Retinal pigment epithelial cell (primary cell): ENCODE data around the gene SREK1.

Experiments used
- DNase-seq: peaks from one replicate; pipeline ENCODE4 v3.0.0-alpha.2; 2010; ENCODE audit warnings: low read depth
- H3K4me3 ChIP-seq: 2 replicates; pipeline ENCODE4 v1.5.1; 2011; ENCODE audit warnings: mild to moderate bottlenecking, low read length, control low read depth, moderate library complexity
- CTCF ChIP-seq: conservative IDR thresholded peaks from 2 replicates; pipeline ENCODE4 v1.5.1; 2011; ENCODE audit warnings: low read depth, low read length, control low read depth, inconsistent platforms

SREK1 gene

GRCh38 chr5:66178799-66179198, 34.7 kb downstream of the SREK1 start:
- H3K4me3 ChIP-seq = no peak overlapping the region
- no peak for DNase-seq
- TF ChIP-seq CTCF = no peak

GRCh38 chr5:66179297-66180051, 35.4 kb downstream of the SREK1 start:
- DNase-seq = no peak
- no peak for TF ChIP-seq CTCF
- no peak overlapping the region for H3K4me3 ChIP-seq

GRCh38 chr5:66180282-66181155, 36.4 kb downstream of the SREK1 start:
- no peak overlapping the region for H3K4me3 ChIP-seq
- no peak for TF ChIP-seq CTCF
- DNase-seq = no peak

- TF ChIP-seq CTCF = no peak
- DNase-seq = no peak
- no peak overlapping the region for H3K4me3 ChIP-seq
These were observed 42.0 kb downstream of the SREK1 start for GRCh38 chr5:66186108-66186507.

- H3K4me3 ChIP-seq = no peak overlapping the region
- TF ChIP-seq CTCF = no peak
- no peak for DNase-seq
These were observed 49.3 kb downstream of the SREK1 start for GRCh38 chr5:66193419-66193818.

GRCh38 chr5:66197764-66198405, 53.8 kb downstream of the SREK1 start:
- H3K4me3 ChIP-seq = no peak overlapping the region
- TF ChIP-seq CTCF = no peak
- DNase-seq = no peak
